ENCODE results near the gene ARGLU1.

- TF ChIP-seq CTCF (IDR thresholded peaks at IDR 0.05; ENCODE audit: low read depth, low read length, poor library complexity, severe bottlenecking) (peak; percentile 16), EZH2phosphoT487 (IDR thresholded peaks at IDR 0.05; ENCODE audit: borderline replicate concordance, low read length) (no peak)
Observed at GRCh38 chr13:106520251-106521054, 47.5 kb downstream of the ARGLU1 start.

Measured in DOHH2 (cell line).